Peyer's patch (tissue), 4 donors: Measurements from ENCODE around the gene ATP11C.

Source experiments
- CTCF ChIP-seq, 6 experiments: fragments of 450-650 bp in 4 of 6; fragments of 200-600 bp in 2 of 6; sonication (generic) in 1 of 6; IDR thresholded peaks; one replicate each; pipeline ENCODE4 v1.5.1; 2017 to 2019; ENCODE audit warnings: antibody characterized with exemption in 6 of 6, mild to moderate bottlenecking in 3 of 6, moderate library complexity in 1 of 6
- POLR2A ChIP-seq, 2 donors: fragments of 450-650 bp; IDR thresholded peaks; one replicate each; pipeline ENCODE4 v1.5.1; 2017; ENCODE audit warnings: antibody characterized with exemption in 2 of 2, mild to moderate bottlenecking in 2 of 2, moderate library complexity in 2 of 2

- TF ChIP-seq CTCF (IDR thresholded peaks at IDR 0.05) (no peak), POLR2A (IDR thresholded peaks at IDR 0.05) (no peak)
Observed at GRCh38 chrX:139862208-139862607, 70.6 kb downstream of the ATP11C start.
